ENCODE data around the gene LOC128125822.

LOC128125822 gene

DNA sequence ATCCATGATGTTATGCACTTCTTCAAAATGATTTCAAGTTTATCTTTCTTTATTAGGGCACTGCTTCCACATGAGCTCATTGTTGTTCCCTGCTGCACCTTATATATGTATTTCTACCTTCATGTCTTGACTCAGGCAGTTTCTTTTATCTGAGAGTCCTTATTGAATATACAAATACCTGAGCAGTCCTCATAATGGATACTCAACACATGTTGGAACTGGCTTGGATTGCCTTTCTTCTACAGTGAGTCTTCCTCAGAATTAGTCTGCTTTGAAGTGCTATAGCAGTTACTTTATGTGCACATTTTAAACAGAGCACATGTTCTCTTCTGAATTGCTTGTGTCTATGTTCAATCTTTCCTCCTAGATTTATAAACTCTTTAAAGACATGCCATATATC, 45.3 kb upstream of the LOC128125822 start:
- no peak for FAIRE-seq
- Histone ChIP-seq H3K27ac (ENCODE audit: low read depth in 2 of 2, low read length in 2 of 2) (no peak overlapping the region), H3K36me3 (ENCODE audit: control insufficient read depth in 2 of 3, insufficient read depth in 3 of 3, low read length in 3 of 3) (no peaks in the 10 kb centered on the region), H3K9ac (ENCODE audit: low read length in 3 of 3) (no peak overlapping the region), H3K9me3 (ENCODE audit: control insufficient read depth in 2 of 3, insufficient read depth in 1 of 3, low read length in 3 of 3) (no peaks in the 10 kb centered on the region), H3K27me3 (ENCODE audit: control insufficient read depth, insufficient read depth, low read length) (no peaks in the 10 kb centered on the region), H3K4me1 (ENCODE audit: control insufficient read depth in 2 of 3, insufficient read depth in 2 of 3, low read depth in 1 of 3, low read length in 3 of 3) (no peaks in the 10 kb centered on the region), H3K4me3 (ENCODE audit: low read length in 3 of 3) (no peak overlapping the region)
- no peak for DNase-seq
- TF ChIP-seq, protein P1, sequence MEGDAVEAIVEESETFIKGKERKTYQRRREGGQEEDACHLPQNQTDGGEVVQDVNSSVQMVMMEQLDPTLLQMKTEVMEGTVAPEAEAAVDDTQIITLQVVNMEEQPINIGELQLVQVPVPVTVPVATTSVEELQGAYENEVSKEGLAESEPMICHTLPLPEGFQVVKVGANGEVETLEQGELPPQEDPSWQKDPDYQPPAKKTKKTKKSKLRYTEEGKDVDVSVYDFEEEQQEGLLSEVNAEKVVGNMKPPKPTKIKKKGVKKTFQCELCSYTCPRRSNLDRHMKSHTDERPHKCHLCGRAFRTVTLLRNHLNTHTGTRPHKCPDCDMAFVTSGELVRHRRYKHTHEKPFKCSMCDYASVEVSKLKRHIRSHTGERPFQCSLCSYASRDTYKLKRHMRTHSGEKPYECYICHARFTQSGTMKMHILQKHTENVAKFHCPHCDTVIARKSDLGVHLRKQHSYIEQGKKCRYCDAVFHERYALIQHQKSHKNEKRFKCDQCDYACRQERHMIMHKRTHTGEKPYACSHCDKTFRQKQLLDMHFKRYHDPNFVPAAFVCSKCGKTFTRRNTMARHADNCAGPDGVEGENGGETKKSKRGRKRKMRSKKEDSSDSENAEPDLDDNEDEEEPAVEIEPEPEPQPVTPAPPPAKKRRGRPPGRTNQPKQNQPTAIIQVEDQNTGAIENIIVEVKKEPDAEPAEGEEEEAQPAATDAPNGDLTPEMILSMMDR (IDR thresholded peaks at IDR 0.05; ENCODE audit: borderline replicate concordance, extremely low read depth, insufficient read depth), result no peak
- intact Hi-C loops (cut with DNase I), result no loop called here

DNA sequence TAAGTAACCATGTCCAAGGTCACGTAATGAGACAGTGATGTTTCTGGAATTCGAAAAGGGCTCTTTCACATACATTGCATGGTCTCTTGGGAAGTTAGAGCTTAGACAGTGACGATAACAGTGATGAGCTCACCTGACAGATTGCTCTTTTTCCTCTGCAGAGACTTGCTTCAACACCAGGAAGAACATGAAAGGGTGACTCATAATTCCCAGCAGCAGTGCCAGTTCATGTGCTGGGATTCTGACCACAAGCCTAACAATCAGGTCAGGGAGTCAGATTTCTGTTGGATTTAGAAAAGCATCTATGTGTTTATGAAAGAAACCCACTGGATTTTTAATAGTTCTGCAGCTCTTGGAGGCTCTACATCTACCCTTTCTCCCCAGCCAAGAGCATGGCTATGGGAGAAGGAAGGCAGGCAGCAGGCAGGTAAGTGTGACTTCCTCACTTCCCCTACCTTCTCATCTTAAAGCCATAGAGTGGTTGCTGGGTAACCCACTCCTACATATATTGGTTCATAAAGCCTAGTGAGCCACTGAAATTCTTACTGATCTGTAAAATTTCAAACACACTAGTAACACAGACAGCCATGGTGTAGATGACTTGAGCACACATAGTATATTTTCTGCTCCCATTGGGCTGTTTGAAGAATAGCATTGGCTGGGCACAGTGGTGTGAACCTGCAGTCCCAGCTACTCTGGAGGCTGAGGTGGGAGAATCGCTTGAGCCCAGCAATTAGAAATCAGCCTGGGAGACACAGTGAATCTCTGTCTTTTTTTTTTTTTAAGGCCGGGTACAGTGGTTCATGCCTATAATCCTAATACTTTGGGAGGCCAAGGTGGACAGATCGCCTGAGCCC, 44.4 kb upstream of the LOC128125822 start:
- Histone ChIP-seq H3K27me3 (ENCODE audit: control insufficient read depth, insufficient read depth, low read length) (no peaks in the 10 kb centered on the region), H3K9ac (ENCODE audit: low read length in 3 of 3) (no peak overlapping the region), H3K4me1 (ENCODE audit: control insufficient read depth in 2 of 3, insufficient read depth in 2 of 3, low read depth in 1 of 3, low read length in 3 of 3) (no peaks in the 10 kb centered on the region), H3K36me3 (ENCODE audit: control insufficient read depth in 2 of 3, insufficient read depth in 3 of 3, low read length in 3 of 3) (no peaks in the 10 kb centered on the region), H3K9me3 (ENCODE audit: control insufficient read depth in 2 of 3, insufficient read depth in 1 of 3, low read length in 3 of 3) (no peaks in the 10 kb centered on the region), H3K27ac (ENCODE audit: low read depth in 2 of 2, low read length in 2 of 2) (no peak overlapping the region), H3K4me3 (ENCODE audit: low read length in 3 of 3) (no peak overlapping the region)
- TF ChIP-seq, protein P1 (IDR thresholded peaks at IDR 0.05; ENCODE audit: borderline replicate concordance, extremely low read depth, insufficient read depth), result no peak
- DNase-seq, result no peak
- no peak for FAIRE-seq
- intact Hi-C loops (cut with DNase I), result no loop called here

DNA sequence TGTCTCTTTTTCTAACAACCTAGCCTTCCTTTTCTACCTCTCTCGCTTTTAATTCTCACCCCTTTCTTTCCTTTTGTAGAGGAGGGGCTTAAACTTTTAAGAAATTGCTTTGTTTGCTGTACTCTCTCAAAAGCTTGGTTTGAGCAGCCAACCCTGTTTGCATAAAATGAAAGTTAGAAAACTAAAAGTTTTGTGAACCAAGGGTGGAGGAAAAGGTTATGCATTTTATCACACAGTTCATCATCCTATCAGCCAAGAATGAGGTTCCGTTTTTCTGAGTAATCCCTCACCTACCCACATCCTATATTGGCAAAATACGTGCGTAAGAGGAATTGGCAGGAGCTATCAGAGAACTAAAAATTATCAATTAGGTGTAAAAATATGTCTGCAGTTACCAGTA, 42.8 kb upstream of the LOC128125822 start:
- Histone ChIP-seq H3K9me3 (ENCODE audit: control insufficient read depth in 2 of 3, insufficient read depth in 1 of 3, low read length in 3 of 3) (no peaks in the 10 kb centered on the region), H3K9ac (ENCODE audit: low read length in 3 of 3) (no peak overlapping the region), H3K27me3 (ENCODE audit: control insufficient read depth, insufficient read depth, low read length) (no peaks in the 10 kb centered on the region), H3K27ac (ENCODE audit: low read depth in 2 of 2, low read length in 2 of 2) (no peak overlapping the region), H3K36me3 (ENCODE audit: control insufficient read depth in 2 of 3, insufficient read depth in 3 of 3, low read length in 3 of 3) (no peaks in the 10 kb centered on the region), H3K4me3 (ENCODE audit: low read length in 3 of 3) (no peak overlapping the region), H3K4me1 (ENCODE audit: control insufficient read depth in 2 of 3, insufficient read depth in 2 of 3, low read depth in 1 of 3, low read length in 3 of 3) (no peaks in the 10 kb centered on the region)
- FAIRE-seq (no peak), DNase-seq (no peak)
- intact Hi-C loops (cut with DNase I), result no loop called here
- TF ChIP-seq, protein P1 (IDR thresholded peaks at IDR 0.05; ENCODE audit: borderline replicate concordance, extremely low read depth, insufficient read depth), result no peak
